K562 (cell line): Measurements from ENCODE around the gene MATCAP1.

Experiments
- ARHGAP35 ChIP-seq: fragments of 450-650 bp; IDR thresholded peaks from 2 replicates; pipeline ENCODE4 v1.6.1; 2018; ENCODE audit not compliant: partially characterized antibody
- FOS ChIP-seq: IDR thresholded peaks from 3 replicates; pipeline ENCODE4 v1.6.1; 2011; ENCODE audit not compliant: insufficient read length; ENCODE audit errors: extremely low read depth
- GATA2 ChIP-seq: sonication (generic); formaldehyde crosslinking; IDR thresholded peaks from 2 replicates; pipeline ENCODE4 v1.4.0; 2020; ENCODE audit warnings: mild to moderate bottlenecking, missing genetic modification reagents
- JUN ChIP-seq, 2 experiments: sonication (generic) in 1 of 2; formaldehyde crosslinking in 1 of 2; IDR thresholded peaks; 2 replicates each; pipeline versions ENCODE4 v1.6.1 to v1.8.0; 2012 to 2022; ENCODE audit warnings: borderline replicate concordance in 2 of 2, mild to moderate bottlenecking in 2 of 2, improper control_type of control experiment in 1 of 2, low read depth in 1 of 2, low read length in 1 of 2, missing genetic modification reagents in 1 of 2
- MYC ChIP-seq, 2 experiments: fragments of 250-450 bp in 1 of 2; sonication (Bioruptor Pico) in 1 of 2; IDR thresholded peaks; 2 replicates each; pipeline versions ENCODE4 v1.5.1 to v1.6.1; 2012 to 2021; ENCODE audit warnings: low read depth in 2 of 2, borderline replicate concordance in 1 of 2, improper control_type of control experiment in 1 of 2, low read length in 1 of 2, mild to moderate bottlenecking in 1 of 2, moderate library complexity in 1 of 2
- PCBP2 ChIP-seq: fragments of 200-400 bp; formaldehyde crosslinking; IDR thresholded peaks from 2 replicates; pipeline ENCODE4 v1.6.1; 2018; ENCODE audit warnings: low read length, low read depth, mild to moderate bottlenecking, moderate library complexity; ENCODE audit not compliant: poor library complexity, severe bottlenecking
- POLR2AphosphoS5 ChIP-seq: IDR thresholded peaks from 2 replicates; pipeline ENCODE4 v1.6.1; 2011; ENCODE audit warnings: mild to moderate bottlenecking, low read depth, low read length, moderate library complexity; ENCODE audit not compliant: control insufficient read depth, insufficient read depth
- SLC30A9 ChIP-seq: fragments of 250-450 bp; sonication (Bioruptor Pico); IDR thresholded peaks from 2 replicates; pipeline ENCODE4 v1.8.0; 2022; ENCODE audit warnings: mild to moderate bottlenecking, moderate library complexity
- TF ChIP-seq, protein P1 (sequence below): conservative IDR thresholded peaks from 2 replicates; pipeline ENCODE4 v1.6.1; 2011; ENCODE audit warnings: low read depth, mild to moderate bottlenecking, low read length; ENCODE audit not compliant: control insufficient read depth

DNA sequence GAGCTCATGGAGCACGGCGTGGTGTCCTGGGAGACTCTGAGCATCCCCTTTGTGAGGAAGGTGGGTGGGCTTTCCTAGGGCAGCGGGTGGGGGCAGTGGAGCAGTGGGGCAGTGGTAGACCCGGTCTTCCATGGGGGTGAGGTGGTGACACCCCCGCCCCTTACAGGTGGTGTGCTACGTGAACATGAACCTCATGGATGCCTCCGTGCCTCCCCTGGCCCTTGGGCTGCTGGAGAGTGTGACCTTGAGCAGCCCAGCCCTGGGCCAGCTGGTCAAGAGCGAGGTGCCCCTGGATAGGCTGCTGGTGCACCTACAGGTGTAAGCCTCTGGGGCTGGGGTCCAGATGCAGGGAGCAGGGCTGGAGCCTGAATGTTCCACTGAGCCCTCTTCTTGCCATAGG is 16.7 kb upstream of the MATCAP1 start:
- no peak for TF ChIP-seq PCBP2
- TF ChIP-seq FOS = no peak
- no peak for TF ChIP-seq ARHGAP35
- no peak for TF ChIP-seq MYC (IDR thresholded peaks at IDR 0.05; ENCODE audit: low read depth, low read length)
- no peak for TF ChIP-seq MYC (CRISPR knock-in tag; IDR thresholded peaks at IDR 0.05; ENCODE audit: borderline replicate concordance, low read depth)
- TF ChIP-seq JUN (IDR thresholded peaks at IDR 0.05; ENCODE audit: borderline replicate concordance, low read depth, low read length) = no peak
- no peak for TF ChIP-seq JUN (CRISPR knock-in tag; IDR thresholded peaks at IDR 0.05; ENCODE audit: borderline replicate concordance)
- TF ChIP-seq GATA2 = no peak
- no peak for TF ChIP-seq SLC30A9 (CRISPR knock-in tag)
- TF ChIP-seq, protein P1, sequence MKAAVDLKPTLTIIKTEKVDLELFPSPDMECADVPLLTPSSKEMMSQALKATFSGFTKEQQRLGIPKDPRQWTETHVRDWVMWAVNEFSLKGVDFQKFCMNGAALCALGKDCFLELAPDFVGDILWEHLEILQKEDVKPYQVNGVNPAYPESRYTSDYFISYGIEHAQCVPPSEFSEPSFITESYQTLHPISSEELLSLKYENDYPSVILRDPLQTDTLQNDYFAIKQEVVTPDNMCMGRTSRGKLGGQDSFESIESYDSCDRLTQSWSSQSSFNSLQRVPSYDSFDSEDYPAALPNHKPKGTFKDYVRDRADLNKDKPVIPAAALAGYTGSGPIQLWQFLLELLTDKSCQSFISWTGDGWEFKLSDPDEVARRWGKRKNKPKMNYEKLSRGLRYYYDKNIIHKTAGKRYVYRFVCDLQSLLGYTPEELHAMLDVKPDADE = no peak
- no peak for TF ChIP-seq POLR2AphosphoS5
